ENCODE data around the gene CRIP2. TPM values are rescaled to one million over a fixed set of nuclear protein-coding genes. Genes with fewer than 3 reads are reported as not detected.

CRIP2 gene
- total RNA-seq, 3 donors from 2014 or later (not counting 1 experiment from before 2014, with no cell fraction given), result 1.7 to 4.6 (median 2.0) TPM

DNA sequence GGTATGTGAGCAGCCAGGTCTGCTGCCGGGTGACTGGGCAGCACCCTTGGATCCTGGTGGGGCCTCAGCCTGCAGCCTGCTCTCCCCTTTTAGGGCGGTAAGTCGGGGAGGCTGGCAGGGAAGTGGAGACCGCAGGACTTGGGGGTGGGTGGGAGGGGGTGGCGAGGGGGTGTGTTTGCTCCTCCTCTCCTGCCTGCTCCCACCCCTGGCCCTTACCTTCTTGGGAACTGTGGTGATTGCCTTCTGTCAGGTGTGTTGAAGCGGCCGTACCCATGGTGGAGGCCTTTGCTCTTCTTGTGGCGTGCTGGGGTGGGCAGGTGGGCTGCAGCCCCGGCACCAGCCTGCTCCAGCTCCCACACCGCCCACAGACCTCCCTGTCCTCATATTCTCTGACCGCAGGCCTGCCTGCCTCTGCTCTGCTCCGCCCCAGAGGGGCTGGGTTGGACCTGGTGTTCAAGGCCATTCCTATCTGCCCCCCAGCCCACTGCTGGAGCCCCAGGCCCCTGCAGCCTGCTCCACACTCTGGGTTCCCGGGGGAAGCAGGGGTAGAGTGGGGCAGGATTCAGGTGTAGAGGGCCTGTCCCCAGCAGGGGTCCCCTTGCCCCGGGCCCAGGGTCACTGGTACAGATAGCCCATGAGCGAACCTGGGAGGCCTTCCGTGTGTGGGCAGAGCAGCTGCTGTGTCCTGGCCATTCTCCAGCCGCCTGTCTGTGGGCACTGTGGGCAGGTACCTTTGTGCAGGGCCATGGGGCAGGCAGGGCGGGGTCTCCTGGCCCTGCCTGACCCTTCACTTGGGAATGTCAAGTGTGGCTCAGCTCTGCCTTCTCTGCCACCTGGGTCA, 21.6 kb downstream of the CRIP2 start:
- ATAC-seq (no peak), DNase-seq (no peak)
- H3K9me3 ChIP-seq (ENCODE audit: control insufficient read depth, insufficient read depth, low read length), result no peaks in the 10 kb centered on the region
- H3K4me3 Mint-ChIP-seq, result no peak overlapping the region
- no peak overlapping the region for H3K27ac ChIP-seq (ENCODE audit: low read length)
- H3K9me3 Mint-ChIP-seq, result no peaks in the 10 kb centered on the region
- H3K27me3 Mint-ChIP-seq (ENCODE audit: low read depth in 2 of 2), result no peaks in the 10 kb centered on the region
- intact Hi-C loops (cut with micrococcal nuclease), result no loop called here
- H3K4me3 ChIP-seq (ENCODE audit: low read length), result no peak overlapping the region
- TF ChIP-seq, protein P1, sequence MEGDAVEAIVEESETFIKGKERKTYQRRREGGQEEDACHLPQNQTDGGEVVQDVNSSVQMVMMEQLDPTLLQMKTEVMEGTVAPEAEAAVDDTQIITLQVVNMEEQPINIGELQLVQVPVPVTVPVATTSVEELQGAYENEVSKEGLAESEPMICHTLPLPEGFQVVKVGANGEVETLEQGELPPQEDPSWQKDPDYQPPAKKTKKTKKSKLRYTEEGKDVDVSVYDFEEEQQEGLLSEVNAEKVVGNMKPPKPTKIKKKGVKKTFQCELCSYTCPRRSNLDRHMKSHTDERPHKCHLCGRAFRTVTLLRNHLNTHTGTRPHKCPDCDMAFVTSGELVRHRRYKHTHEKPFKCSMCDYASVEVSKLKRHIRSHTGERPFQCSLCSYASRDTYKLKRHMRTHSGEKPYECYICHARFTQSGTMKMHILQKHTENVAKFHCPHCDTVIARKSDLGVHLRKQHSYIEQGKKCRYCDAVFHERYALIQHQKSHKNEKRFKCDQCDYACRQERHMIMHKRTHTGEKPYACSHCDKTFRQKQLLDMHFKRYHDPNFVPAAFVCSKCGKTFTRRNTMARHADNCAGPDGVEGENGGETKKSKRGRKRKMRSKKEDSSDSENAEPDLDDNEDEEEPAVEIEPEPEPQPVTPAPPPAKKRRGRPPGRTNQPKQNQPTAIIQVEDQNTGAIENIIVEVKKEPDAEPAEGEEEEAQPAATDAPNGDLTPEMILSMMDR (IDR thresholded peaks at IDR 0.05), result no peak
- peaks cover 6 to 9% of the 10 kb centered on the region in 2 donors for H3K4me1 Mint-ChIP-seq
- peaks cover 3% of the 10 kb centered on the region for H3K36me3 ChIP-seq (ENCODE audit: control insufficient read depth, insufficient read depth, low read length)
- peaks cover 10% of the 10 kb centered on the region for H3K4me1 ChIP-seq (ENCODE audit: control insufficient read depth, insufficient read depth, low read length)
- H3K27me3 ChIP-seq (ENCODE audit: control insufficient read depth, insufficient read depth, low read length), result no peaks in the 10 kb centered on the region
- 95% methylated on average over 16 of the region's 18 CpGs for WGBS (ENCODE audit: insufficient coverage)
- H3K27ac Mint-ChIP-seq, result peak overlapping the region in 1 of 2 donors; percentile 45
- no peaks in the 10 kb centered on the region for H3K36me3 Mint-ChIP-seq

DNA sequence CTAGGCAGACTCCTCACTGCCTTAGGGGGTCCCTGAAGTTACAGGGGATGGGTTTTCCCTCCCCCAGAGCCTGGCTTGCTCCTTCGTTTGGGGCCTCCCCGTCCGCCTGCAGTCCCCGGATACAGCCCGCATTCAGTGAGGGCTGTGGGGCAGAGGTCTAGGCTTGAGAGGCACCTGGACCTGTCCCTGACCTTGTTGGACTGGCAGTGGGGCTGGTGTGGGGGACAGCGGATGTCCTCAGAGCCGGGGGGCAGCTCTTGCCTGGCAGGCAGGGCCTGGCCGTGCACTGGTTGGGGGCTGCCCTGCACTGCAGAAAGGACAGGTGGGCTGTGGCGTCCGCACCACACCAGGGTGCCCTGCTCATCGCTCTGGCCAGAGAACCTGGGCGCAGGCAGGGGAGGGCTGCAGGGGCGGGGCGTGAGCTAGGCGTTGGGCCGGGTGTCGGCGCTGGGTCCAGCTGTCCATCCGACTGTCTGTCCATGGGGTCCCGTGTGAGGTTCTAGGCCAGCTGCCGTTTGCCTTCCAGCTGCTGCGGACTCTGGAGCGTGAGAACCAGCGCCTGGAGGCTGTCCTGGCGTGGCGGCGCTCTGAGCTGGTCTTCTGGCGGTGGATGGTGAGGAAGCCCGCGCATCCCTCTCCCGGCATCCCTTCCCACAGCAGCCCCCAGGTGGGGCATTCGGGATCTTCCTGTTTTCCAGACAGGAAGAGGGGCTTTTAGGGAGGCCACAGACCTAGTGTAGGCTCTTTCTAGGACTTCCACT, 22.4 kb downstream of the CRIP2 start:
- H3K4me1 Mint-ChIP-seq, result peaks cover under 1 to 2% of the 10 kb centered on the region in 2 donors
- TF ChIP-seq, protein P1 (IDR thresholded peaks at IDR 0.05), result no peak
- Histone ChIP-seq H3K27me3 (ENCODE audit: control insufficient read depth, insufficient read depth, low read length) (no peaks in the 10 kb centered on the region), H3K4me1 (ENCODE audit: control insufficient read depth, insufficient read depth, low read length) (peaks cover 3% of the 10 kb centered on the region), H3K36me3 (ENCODE audit: control insufficient read depth, insufficient read depth, low read length) (peaks cover 3% of the 10 kb centered on the region), H3K9me3 (ENCODE audit: control insufficient read depth, insufficient read depth, low read length) (no peaks in the 10 kb centered on the region), H3K27ac (ENCODE audit: low read length) (no peak overlapping the region), H3K4me3 (ENCODE audit: low read length) (no peak overlapping the region)
- ATAC-seq (no peak), DNase-seq (peak in 1 of 2 donors; percentile 19)
- H3K27ac Mint-ChIP-seq, result peak overlapping the region; percentile 29 to 45
- 97% methylated on average over 32 of the region's 32 CpGs for WGBS (ENCODE audit: insufficient coverage)
- H3K9me3 Mint-ChIP-seq, result no peaks in the 10 kb centered on the region
- H3K27me3 Mint-ChIP-seq (ENCODE audit: low read depth in 2 of 2), result no peaks in the 10 kb centered on the region
- H3K36me3 Mint-ChIP-seq, result no peaks in the 10 kb centered on the region
- H3K4me3 Mint-ChIP-seq, result no peak overlapping the region
- intact Hi-C loops (cut with micrococcal nuclease), result no loop called here

DNA sequence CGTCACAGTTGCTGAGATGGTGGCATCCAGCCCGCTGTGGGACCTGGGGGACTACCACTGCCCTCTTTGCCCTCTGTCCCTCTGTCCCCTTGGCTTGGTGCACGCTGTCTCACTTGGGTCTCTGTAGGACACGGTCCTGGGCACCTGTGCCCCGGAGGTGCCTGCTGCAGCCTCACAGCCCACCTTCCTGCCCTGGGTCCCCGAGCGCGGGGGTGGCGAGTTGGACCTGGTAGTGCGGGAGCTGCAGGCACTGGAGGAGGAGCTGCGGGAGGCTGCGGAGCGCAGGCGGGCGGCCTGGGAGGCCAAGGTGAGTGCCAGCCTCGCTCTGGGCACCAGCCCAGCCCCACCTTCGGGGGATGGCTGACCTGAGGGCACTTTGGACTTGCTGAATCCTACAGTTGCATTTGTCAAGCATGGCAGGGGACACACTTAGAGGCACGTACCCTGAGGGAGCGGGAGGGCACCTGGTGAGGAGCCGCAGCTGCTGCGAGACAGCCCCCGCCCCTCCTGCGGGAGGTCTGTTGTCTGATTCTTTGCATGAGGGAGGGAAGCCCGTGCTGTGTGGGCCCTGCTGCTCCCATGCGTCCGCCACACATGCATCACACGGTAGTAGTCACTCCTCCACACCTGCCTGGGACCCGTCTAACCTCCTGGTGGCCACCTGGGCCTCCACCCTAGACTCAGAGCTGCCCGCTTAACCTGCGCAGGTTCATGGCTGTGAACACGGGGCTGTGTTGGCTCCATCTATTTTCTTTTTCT, 23.2 kb downstream of the CRIP2 start:
- DNase-seq, result peak in 1 of 2 donors; percentile 8
- WGBS (ENCODE audit: insufficient coverage), result 97% methylated on average over 31 of the region's 31 CpGs
- Histone ChIP-seq H3K4me1 (ENCODE audit: control insufficient read depth, insufficient read depth, low read length) (no peaks in the 10 kb centered on the region), H3K27me3 (ENCODE audit: control insufficient read depth, insufficient read depth, low read length) (no peaks in the 10 kb centered on the region), H3K4me3 (ENCODE audit: low read length) (no peak overlapping the region), H3K36me3 (ENCODE audit: control insufficient read depth, insufficient read depth, low read length) (peaks cover 3% of the 10 kb centered on the region), H3K9me3 (ENCODE audit: control insufficient read depth, insufficient read depth, low read length) (no peaks in the 10 kb centered on the region), H3K27ac (ENCODE audit: low read length) (no peak overlapping the region)
- intact Hi-C loops (cut with micrococcal nuclease), result no loop called here
- H3K9me3 Mint-ChIP-seq, result no peaks in the 10 kb centered on the region
- ATAC-seq, result no peak
- peaks cover 0 to 3% of the 10 kb centered on the region in 2 donors for H3K4me1 Mint-ChIP-seq
- no peaks in the 10 kb centered on the region for H3K36me3 Mint-ChIP-seq
- H3K27me3 Mint-ChIP-seq (ENCODE audit: low read depth in 2 of 2), result no peaks in the 10 kb centered on the region
- peak overlapping the region; percentile 35 for H3K4me3 Mint-ChIP-seq
- peak overlapping the region; percentile 31 to 58 for H3K27ac Mint-ChIP-seq
- TF ChIP-seq, protein P1 (IDR thresholded peaks at IDR 0.05), result no peak

Measured in natural killer cell (primary cell).